Measurements from ENCODE around the gene GP1BA. TPM values are rescaled to one million over a fixed set of nuclear protein-coding genes. Genes with fewer than 3 reads are reported as not detected.
"Not testable (repeated sequence)": the region's sequence is repeated elsewhere in the genome, so short reads cannot be mapped to it uniquely, and the experiment has no call there.

GP1BA gene
- total RNA-seq, 1 donor from 2014 or later: 0.22 TPM

DNA sequence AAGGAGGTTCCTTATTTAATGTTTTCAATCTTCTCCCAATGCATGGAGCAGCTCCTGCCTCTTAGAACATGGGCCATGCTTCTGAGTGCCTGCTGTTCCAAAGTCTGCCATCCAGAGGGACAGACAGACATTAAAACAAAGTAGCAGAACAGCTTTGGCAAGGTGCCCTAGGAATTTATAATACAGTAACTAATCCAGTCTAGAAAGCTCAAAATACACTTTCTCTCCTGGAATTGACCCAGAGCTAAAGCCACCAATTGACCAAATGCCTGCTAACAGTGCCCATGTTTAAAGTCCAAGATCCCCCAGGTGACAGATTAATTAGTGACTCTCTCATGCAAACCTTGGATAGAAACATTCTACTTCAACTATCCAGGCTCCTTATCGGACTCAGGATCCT, 18.1 kb upstream of the GP1BA start:
- Histone ChIP-seq H3K4me1 (peaks cover 8% of the 10 kb centered on the region), H3K36me3 (no peaks in the 10 kb centered on the region), H3K27ac (replicated peaks) (no peak overlapping the region), H3K27me3 (ENCODE audit: low read depth) (no peaks in the 10 kb centered on the region), H3K4me3 (no peak overlapping the region), H3K9me3 (replicated peaks) (no peaks in the 10 kb centered on the region)
- TF ChIP-seq, protein P1, sequence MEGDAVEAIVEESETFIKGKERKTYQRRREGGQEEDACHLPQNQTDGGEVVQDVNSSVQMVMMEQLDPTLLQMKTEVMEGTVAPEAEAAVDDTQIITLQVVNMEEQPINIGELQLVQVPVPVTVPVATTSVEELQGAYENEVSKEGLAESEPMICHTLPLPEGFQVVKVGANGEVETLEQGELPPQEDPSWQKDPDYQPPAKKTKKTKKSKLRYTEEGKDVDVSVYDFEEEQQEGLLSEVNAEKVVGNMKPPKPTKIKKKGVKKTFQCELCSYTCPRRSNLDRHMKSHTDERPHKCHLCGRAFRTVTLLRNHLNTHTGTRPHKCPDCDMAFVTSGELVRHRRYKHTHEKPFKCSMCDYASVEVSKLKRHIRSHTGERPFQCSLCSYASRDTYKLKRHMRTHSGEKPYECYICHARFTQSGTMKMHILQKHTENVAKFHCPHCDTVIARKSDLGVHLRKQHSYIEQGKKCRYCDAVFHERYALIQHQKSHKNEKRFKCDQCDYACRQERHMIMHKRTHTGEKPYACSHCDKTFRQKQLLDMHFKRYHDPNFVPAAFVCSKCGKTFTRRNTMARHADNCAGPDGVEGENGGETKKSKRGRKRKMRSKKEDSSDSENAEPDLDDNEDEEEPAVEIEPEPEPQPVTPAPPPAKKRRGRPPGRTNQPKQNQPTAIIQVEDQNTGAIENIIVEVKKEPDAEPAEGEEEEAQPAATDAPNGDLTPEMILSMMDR (IDR thresholded peaks at IDR 0.05; ENCODE audit: borderline replicate concordance): no peak
- intact Hi-C loops (cut with micrococcal nuclease): no loop called here
- no peak for DNase-seq

DNA sequence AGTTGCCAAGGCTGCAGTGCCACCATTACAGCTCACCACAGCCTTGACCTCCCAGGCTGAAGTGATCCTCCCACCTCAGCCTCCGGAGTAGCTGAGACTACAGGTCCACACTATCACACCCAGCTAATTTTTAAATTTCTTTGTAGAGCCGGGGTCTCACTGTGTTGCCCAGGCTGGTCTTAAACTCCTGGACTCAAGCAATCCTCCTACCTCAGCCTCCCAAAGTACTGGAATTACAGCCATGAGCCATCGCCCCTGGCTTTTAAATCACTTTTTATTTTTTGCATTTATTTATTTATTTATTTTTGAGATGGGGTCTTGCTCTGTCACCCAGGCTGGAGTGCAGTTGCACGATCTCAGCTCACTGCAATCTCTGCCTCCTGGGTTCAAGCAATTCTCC, 17.5 kb upstream of the GP1BA start:
- intact Hi-C loops (cut with micrococcal nuclease); H3K9me3 ChIP-seq (replicated peaks); H3K27me3 ChIP-seq (ENCODE audit: low read depth); H3K36me3 ChIP-seq; H3K4me1 ChIP-seq; H3K27ac ChIP-seq (replicated peaks); H3K4me3 ChIP-seq; DNase-seq: not testable (repeated sequence)

DNA sequence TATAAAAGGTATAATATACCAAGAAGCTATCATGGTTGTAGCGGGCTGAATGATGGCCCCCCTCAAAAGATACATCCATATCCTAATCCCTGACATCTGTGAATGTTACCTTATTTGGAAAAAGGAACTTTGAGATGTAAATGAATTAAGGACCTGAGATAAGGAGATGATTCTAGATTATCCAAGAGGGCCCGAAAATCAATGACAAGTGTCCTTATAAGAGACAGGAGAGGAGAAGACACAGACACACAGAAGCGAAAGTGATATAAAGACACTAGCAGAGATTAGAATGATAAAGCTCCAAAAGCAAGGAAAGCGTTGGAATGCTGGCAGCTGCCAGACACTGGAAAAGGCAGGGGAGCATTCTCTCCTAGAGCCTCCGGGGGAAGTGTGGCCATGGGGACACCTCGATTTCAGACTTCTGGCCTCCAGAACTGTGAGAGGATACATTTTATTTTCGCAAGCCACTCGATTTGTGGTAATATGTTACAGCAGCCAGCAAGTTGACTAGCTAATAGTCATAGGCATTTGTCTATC, 12.5 kb upstream of the GP1BA start:
- Histone ChIP-seq H3K36me3 (no peaks in the 10 kb centered on the region), H3K27ac (replicated peaks) (no peak overlapping the region), H3K9me3 (replicated peaks) (no peaks in the 10 kb centered on the region), H3K4me3 (no peak overlapping the region), H3K27me3 (ENCODE audit: low read depth) (no peaks in the 10 kb centered on the region), H3K4me1 (no peaks in the 10 kb centered on the region)
- intact Hi-C loops (cut with micrococcal nuclease): no loop called here
- TF ChIP-seq, protein P1 (IDR thresholded peaks at IDR 0.05; ENCODE audit: borderline replicate concordance): no peak
- DNase-seq: no peak

DNA sequence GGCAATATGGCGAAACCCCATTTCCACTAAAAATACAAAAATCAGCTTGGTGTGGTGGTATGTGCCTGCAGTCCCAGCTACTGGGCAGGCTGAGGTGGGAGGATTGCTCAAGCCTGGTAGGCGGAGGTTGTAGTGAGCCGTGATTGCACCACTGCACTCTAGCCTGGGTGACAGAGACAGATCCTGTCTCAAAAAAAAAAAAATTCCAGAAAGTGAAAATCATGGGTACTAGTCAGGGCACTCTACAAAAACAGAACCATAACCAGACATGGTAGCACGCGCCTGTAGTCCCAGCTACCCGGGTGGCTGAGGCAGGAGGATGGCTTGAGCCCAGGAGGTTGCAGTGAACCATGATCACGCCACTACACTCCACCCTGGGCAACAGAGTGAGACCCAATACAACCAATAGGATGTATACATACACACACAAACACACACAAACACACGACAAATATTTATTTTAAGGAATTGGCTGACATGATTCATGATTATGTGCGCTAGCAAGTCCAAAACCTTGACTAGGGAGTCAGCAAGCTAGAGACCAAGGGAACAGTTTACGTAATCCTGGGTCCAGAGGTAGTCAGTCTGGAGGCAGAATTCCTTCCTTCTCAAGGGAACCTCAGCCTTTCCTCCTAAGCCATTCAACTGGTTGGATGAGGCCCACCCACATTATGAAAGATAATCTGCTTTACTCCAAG, 11.6 kb upstream of the GP1BA start:
- H3K4me3 ChIP-seq: no peak overlapping the region
- no peaks in the 10 kb centered on the region for H3K27me3 ChIP-seq (ENCODE audit: low read depth)
- DNase-seq: no peak
- H3K4me1 ChIP-seq: no peaks in the 10 kb centered on the region
- H3K27ac ChIP-seq (replicated peaks): no peak overlapping the region
- TF ChIP-seq, protein P1 (IDR thresholded peaks at IDR 0.05; ENCODE audit: borderline replicate concordance): no peak
- no peaks in the 10 kb centered on the region for H3K9me3 ChIP-seq (replicated peaks)
- no peaks in the 10 kb centered on the region for H3K36me3 ChIP-seq
- intact Hi-C loops (cut with micrococcal nuclease): no loop called here

DNA sequence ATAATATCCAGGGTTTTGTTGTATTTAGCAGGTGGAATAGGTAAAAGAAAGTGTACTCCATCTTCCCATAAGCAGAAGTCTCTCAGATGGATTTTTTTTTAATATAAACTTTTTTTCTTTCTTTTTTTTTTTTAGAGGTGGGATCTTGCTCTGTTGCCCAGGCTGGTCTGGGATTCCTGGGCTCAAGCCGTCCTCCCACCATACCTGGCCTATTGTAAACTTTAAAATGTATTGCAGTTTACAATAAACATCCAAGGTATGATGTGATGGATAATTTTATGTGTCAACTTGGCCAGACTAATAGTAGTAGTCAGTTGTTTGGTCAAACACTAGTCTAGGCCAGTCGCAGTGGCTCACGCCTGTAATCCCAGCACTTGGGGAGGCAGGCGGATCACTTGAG, 10.8 kb upstream of the GP1BA start:
- TF ChIP-seq, protein P1 (IDR thresholded peaks at IDR 0.05; ENCODE audit: borderline replicate concordance): no peak
- Histone ChIP-seq H3K4me3 (no peak overlapping the region), H3K27ac (replicated peaks) (no peak overlapping the region), H3K27me3 (ENCODE audit: low read depth) (no peaks in the 10 kb centered on the region), H3K36me3 (no peaks in the 10 kb centered on the region), H3K4me1 (no peaks in the 10 kb centered on the region), H3K9me3 (replicated peaks) (no peaks in the 10 kb centered on the region)
- DNase-seq: no peak
- intact Hi-C loops (cut with micrococcal nuclease): no loop called here

DNA sequence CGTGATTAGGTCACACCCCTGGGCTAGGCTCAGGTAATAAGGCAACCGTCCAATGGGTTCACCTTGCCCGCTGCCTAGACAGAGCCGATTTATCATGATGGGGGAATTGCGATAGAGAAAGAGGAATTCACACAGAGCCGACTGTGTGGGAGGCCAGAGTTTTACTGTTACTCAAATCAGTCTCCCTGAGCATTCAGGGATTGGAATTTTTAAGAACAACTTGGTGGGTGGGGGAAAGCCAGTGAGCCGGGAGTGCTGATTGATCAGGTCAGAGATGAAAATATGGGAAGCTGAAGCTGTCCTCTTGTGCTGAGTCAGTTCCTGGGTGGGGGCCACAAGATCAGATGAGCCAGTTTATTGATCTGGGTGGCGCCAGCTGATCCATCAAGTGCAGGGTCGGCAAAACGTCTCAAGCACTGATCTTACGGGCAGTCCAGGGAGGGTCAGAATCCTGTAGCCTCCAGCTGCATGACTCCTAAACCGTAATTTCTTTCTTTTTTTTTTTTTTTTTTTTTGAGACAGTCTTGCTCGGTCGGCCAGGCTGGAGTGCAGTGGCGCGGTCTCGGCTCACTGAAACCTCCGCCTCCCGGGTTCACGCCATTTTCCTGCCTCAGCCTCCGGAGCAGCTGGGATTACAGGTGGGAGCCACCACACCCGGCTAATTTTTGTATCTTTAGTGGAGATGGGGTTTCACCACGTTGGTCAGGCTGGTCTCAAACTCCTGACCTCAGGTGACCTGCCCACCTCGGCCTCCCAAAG, 5.3 kb upstream of the GP1BA start:
- H3K36me3 ChIP-seq; H3K4me3 ChIP-seq; H3K27ac ChIP-seq (replicated peaks); H3K4me1 ChIP-seq; H3K9me3 ChIP-seq (replicated peaks); intact Hi-C loops (cut with micrococcal nuclease); H3K27me3 ChIP-seq (ENCODE audit: low read depth); DNase-seq: not testable (repeated sequence)

Data from left ventricle myocardium inferior (tissue), 1 donor.